HG03025 (cell line): ENCODE measurements around the gene SCN8A.
"Not testable (repeated sequence)": the region's sequence is repeated elsewhere in the genome, so short reads cannot be mapped to it uniquely, and the experiment has no call there.

Experiments
- ATAC-seq: cut with Tn5 transposase; IDR thresholded peaks from one replicate; pipeline ENCODE4 v1.9.1; 2021; ENCODE audit warnings: mild to moderate bottlenecking, moderate library complexity; ENCODE audit not compliant: unreplicated experiment, low FRiP score

SCN8A gene

GRCh38 chr12:51753980-51754675 lies 163.1 kb downstream of the SCN8A start:
- no peak for ATAC-seq

- no peak for ATAC-seq
Measured at GRCh38 chr12:51755251-51755650, 164.2 kb downstream of the SCN8A start.

GRCh38 chr12:51759175-51759574 lies 168.1 kb downstream of the SCN8A start:
- ATAC-seq: no peak

- no peak for ATAC-seq
Measured at GRCh38 chr12:51759695-51760094, 168.7 kb downstream of the SCN8A start.

GRCh38 chr12:51760231-51760630 lies 169.2 kb downstream of the SCN8A start:
- ATAC-seq: no peak

GRCh38 chr12:51763743-51764142 lies 172.7 kb downstream of the SCN8A start:
- ATAC-seq: no peak

GRCh38 chr12:51766067-51766676 lies 175.1 kb downstream of the SCN8A start:
- ATAC-seq: no peak

GRCh38 chr12:51771008-51771407 lies 180.0 kb downstream of the SCN8A start:
- no peak for ATAC-seq

GRCh38 chr12:51773145-51773869 lies 182.3 kb downstream of the SCN8A start:
- ATAC-seq: no peak

- ATAC-seq: no peak
Measured at GRCh38 chr12:51774933-51775332, 183.9 kb downstream of the SCN8A start.

- no peak for ATAC-seq
Measured at GRCh38 chr12:51777457-51777856, 186.4 kb downstream of the SCN8A start.

GRCh38 chr12:51777973-51778372 lies 186.9 kb downstream of the SCN8A start:
- ATAC-seq: no peak

- ATAC-seq: no peak
Measured at GRCh38 chr12:51779876-51780275, 188.8 kb downstream of the SCN8A start.

GRCh38 chr12:51784688-51785087 lies 193.7 kb downstream of the SCN8A start:
- ATAC-seq: no peak

- ATAC-seq: no peak
Measured at GRCh38 chr12:51785906-51786305, 194.9 kb downstream of the SCN8A start.

- ATAC-seq: no peak
Measured at GRCh38 chr12:51788876-51789275, 197.8 kb downstream of the SCN8A start.

- ATAC-seq: no peak
Measured at GRCh38 chr12:51792417-51792816, 201.4 kb downstream of the SCN8A start.

- ATAC-seq: no peak
Measured at GRCh38 chr12:51793201-51793600, 202.2 kb downstream of the SCN8A start.

GRCh38 chr12:51797301-51797700 lies 206.3 kb downstream of the SCN8A start:
- ATAC-seq: no peak

GRCh38 chr12:51798051-51798450 lies 207.0 kb downstream of the SCN8A start:
- not testable (repeated sequence) for ATAC-seq

- ATAC-seq: no peak
Measured at GRCh38 chr12:51798501-51798900, 207.5 kb downstream of the SCN8A start.

GRCh38 chr12:51801027-51801426 lies 210.0 kb downstream of the SCN8A start:
- no peak for ATAC-seq
